ENCODE measurements around the gene DCC. TPM values are rescaled to one million over a fixed set of nuclear protein-coding genes. Genes with fewer than 3 reads are reported as not detected.
A peak's percentile ranks its signal among the peaks of the same experiment; 100 is the strongest.

The DCC gene
- total RNA-seq, 1 donor from 2014 or later: 2.0 TPM

DNA sequence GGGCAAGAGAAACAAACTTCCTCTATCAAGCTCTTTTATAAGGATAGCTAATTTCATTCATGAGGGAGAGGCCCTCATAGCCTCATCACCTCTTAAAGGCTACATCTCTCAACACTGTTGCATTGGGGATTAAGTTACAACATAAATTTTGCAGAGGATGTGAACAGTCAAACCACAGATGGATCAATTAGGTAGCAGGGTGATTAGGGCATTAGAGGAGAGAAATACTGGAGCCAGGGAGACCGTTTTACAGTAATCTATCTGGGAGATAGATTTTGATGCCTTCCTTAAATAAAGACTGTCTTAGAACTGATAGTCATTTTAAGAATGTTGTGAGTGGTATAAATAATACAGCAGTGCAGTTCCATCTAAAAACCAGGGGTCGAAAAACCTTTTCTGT, 258.9 kb downstream of the DCC start:
- no peak for DNase-seq

- DNase-seq: no peak
Observed at GRCh38 chr18:52602820-52603219, 262.8 kb downstream of the DCC start.

DNA sequence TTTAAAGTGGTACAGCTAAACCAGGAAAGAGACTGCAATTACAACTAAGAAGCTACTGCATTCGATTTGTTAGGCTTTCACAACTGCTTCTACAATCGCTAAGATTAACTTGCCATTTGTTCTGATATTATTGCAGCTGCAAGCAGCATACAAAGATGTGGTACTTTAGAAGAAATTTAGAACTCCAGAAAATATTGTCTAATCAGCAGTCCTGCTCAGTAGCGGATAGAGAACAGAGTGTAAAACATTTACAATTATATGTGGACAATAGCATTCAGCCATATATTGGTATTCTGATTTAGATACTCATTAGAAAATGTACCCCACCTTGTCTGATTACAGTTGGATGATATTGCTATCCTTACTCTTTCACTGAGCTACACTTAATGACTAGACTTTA, 265.3 kb downstream of the DCC start:
- DNase-seq: no peak

DNA sequence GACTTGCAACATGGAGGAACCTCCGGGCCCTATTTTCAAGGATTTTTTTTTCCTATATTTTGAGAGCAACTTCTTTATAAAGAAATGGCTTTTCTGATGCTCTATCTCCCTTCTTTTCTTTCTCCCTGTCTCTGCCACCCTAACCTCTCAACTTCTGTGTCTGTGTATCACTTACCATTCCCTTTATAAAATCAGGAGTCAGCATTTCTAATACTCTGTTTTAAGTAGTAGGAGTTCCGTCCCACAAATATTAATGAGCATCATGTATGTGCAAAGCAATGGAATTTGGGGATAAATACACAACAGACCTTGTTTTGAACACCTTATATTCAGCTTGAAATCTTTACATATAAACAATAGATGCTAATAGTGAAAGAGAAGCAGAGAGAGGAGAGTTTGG, 268.0 kb downstream of the DCC start:
- DNase-seq: no peak

- no peak for DNase-seq
Observed at GRCh38 chr18:52610451-52611115, 270.6 kb downstream of the DCC start.

DNA sequence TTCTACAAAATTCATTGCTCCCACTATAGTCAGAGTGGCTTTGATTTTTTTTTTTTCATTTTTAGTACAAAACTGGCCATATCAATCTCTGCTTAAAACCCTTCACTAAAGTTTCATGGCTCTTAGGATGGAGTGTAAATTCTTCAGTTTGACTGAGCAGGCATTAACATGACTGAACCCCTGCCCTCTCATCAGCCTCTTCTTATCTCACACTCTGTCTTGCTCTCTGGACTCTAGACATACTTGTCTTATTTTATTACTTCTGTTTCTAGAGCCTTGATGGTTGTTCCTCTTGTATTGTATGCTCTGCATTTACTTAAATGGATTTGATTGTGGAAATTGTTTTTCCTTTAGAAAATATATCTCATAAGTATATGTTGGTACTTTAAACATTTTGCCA, 272.4 kb downstream of the DCC start:
- no peak for DNase-seq

GRCh38 chr18:52615321-52615720, 275.3 kb downstream of the DCC start:
- no peak for DNase-seq

DNA sequence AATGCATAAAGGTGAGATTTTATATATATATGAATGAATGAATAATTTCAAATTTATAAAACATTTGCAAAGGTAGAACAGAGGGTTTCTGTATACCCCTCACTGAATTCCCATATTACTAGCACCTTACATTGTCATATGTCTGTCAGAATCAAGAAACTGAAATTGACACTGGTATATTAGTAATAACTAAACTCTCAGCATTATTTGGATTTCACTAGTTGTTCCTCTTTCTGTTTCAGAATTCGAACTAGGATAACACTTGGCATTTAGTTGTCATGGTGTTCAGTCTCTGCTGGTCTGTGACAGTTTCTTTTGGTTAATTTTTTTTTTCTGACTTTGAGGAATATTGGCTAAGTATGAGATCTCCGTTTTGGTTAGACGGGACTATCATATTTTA, 275.9 kb downstream of the DCC start:
- DNase-seq: no peak

GRCh38 chr18:52617931-52618330, 277.9 kb downstream of the DCC start:
- no peak for DNase-seq

DNA sequence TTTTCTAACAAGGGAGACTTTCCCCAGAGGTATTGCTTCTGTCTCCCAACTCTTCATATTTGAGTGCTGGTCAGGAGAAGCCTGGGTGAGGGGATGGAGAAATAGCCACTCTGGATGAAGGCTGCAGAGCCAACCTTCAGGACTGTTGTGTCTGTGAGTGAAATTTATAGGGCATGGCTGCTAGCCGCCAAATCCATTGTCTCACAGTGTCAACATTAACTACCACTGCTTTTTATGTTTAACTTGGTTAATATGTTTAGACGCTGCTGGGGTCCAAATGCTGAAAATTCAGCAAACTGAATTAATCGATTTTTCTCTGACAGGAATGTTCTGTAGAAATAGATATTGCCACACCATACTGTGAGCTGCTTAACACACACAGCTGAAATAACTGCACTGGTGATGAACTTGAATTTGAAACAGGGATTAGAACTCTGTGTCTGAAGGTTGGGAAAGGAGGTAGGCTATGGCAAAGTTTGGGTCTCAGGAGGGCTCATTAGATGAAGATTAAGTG, 281.0 kb downstream of the DCC start:
- no peak for DNase-seq

GRCh38 chr18:52624702-52625101, 284.7 kb downstream of the DCC start:
- DNase-seq: no peak

DNA sequence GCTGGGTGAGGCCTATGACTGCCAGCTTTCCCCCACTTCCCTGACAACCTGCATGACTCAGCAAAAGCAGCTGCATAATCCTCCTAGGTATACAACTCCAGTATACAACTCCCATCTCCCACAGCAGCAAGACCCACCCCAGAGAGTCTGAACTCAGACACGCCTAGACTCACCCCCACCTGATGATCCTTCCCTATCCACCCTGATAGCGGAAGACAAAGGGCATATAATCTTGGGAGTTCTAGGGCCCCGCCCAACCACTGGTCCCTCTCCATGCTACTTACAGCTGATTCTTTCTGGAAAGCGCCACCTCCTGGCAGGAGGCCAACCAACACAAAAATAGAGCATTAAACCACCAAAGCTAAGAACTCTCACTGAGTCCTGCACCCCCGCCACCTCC, 296.5 kb downstream of the DCC start:
- DNase-seq: no peak

- DNase-seq: no peak
Observed at GRCh38 chr18:52648201-52648600, 308.2 kb downstream of the DCC start.

- DNase-seq: no peak
Observed at GRCh38 chr18:52652391-52652790, 312.4 kb downstream of the DCC start.

GRCh38 chr18:52657043-52657805, 317.2 kb downstream of the DCC start:
- DNase-seq: no peak

DNA sequence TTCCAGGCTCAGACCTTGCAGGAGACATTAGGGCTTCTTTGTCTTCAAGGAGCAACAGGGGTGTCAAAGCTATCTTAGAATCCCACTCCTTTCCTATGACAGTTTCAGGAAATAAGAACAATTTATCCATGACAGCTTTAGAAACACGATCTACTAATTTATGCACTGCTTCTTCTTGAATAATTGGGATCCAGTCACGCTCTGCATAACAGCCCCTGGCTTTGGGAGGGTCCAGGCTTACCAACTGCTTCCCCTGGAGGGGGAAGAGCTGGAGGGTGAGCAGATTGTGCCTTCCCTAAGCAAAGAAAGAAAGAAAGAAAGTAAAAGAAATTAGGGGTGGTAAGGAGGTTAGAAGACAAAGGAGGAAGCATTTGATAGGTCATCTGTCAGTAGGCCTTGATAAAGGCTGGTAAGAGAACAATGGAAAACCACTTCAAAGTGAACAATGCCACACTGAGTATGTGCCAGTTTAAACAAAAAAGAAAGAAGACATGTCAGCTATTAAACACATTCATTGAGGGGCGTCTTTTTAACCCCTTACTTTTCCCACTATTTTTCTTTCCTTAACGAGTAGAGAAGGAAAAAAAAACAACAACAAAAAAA, 327.6 kb downstream of the DCC start:
- no peak for DNase-seq

DNA sequence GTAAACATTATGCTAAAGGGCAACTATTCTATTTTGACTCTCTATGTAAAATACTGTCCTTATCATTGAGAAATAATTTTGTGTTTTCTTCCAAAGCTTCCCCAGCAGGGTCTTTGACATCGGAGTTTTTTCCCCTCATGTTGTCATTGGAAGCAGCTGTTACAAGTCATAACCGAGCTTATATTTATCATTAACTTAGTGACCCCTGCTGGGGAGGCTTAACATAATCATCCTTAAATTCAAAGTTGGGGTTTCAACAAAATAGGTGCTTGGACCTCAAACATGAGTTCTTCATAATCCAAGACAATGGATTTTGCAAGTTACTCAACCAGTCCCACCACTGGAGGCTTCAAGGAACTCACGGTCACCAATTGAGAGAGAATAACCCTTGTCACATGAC, 330.9 kb downstream of the DCC start:
- peak; percentile 16 for DNase-seq

DNA sequence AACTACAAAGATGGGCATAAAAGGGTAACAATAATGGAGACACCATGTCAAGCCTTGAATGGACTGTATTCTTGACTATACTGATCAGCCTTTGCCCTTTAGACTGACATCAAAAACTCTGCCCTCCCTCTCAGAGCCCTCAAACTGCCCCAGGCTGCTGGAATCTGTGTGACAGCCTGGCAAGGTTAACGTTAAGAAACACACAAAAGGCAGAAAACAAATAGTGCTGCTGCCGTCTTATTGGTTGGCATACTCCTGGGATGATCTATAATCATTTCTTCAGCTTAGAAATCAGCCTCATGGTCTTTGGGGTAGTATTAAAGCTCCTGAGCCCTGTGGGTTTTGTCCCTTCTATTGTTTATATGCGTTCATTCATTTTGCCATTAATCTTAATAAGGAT, 338.0 kb downstream of the DCC start:
- DNase-seq: no peak

DNA sequence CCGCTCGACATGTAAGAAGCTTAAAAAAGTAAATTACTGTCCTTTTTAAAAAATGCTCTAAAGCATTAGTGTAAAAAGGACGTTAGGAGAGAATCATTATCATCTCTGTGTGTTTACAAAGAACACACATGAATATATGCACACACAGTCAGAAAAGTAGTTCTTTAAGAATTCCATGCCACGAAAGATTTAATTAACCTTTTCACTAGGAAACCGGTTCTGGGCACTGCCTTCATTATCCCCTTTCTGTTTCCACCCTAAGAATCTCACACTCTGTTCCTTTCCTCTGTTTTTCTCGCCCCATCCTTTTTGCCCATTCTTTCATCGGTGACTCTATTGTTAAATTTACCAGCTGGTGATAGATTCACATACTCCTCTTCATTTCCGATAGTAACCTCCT, 338.6 kb downstream of the DCC start:
- no peak for DNase-seq

DNA sequence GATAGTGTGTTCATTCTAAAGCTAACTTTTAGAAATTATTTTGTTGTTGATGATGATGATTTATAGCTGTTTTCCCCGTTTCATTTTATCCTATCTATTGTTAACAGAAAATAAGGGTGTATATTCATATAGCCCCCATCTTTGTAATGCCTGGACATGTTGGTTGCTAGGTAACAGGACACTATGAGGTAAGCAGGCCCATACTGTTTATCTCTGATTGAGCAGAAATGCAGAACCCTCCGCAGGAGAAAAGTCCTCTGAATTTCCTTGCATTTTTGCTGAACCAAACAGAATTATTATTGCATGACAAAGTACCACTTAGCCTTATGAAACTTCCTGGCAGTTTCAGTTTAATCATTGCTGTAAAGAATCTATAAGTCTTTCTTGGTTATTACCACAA, 339.4 kb downstream of the DCC start:
- DNase-seq: no peak

DNA sequence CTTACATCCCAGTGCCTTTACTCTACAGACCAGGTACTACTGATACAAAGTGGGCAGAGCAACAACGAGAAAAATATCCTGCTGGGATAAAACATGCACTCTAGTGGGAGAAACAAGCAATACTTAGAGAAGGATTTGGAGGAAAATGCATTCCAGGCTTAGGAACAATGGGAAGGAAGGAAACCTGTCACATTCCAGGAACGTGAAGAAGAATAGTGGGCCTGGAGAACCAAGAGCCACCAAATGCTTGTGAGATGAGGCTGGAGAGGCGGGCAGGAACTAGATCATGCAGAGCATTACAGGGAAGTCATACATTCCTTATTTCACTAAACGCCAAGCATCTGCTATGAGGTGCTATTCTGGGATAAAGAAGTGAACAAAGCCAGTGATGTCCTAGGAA, 342.3 kb downstream of the DCC start:
- no peak for DNase-seq

GRCh38 chr18:52685316-52685715, 345.3 kb downstream of the DCC start:
- DNase-seq: no peak

DNA sequence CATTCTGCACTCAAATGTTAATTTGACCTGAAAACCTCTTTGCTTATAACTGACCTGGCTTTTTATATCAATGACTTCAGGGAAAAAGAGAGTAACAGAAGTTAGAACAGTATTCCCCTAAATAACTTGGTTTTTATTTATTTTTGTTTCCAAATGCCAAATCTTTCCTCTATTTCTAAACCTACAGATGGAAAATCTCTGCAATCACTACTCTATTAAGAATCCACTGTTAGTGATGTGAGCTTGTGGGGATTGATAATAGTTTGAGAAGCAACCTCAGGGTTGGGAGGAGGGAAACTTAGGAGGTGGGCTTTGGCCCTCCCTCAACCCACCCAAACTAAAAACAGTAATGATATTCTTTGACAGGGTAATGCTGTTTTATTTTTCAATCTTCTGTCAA, 351.8 kb downstream of the DCC start:
- no peak for DNase-seq

DNA sequence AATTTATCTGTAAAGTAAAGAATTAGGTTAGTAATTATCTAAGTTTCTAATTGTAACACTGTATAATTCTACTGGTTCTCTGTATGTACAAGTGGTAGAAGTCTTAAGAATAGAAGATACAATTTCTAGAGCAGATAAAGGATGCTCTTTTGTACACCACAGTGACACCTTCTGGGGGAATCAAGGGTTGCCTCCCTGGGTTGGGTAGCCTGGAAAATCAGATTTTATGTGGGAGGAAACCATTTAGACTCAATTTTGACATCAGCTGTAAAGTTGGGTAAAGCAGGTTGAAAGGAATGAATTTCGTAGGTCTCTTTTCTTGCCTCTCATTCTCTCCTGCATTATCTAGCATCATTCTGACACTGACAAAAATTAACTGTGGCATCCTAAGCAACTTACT, 354.8 kb downstream of the DCC start:
- DNase-seq: no peak
